Mesenteric fat pad (tissue), 1 donor: ENCODE data around the gene CD93. TPM values are rescaled to one million over a fixed set of nuclear protein-coding genes. Genes with fewer than 3 reads are reported as not detected.

Experiments
- DNase-seq: peaks from one replicate; pipeline ENCODE4 v3.0.0-alpha.2; 2020; ENCODE audit warnings: low spot score
- total RNA-seq: library from RNA; stranded (reverse); fragmentation: NEBNext Ultra II Directional; extraction: Animal tissue kit (Norgen Biotek cat#: 25700); gene quantifications from one replicate; pipeline ENCODE4 v1.2.1, GENCODE V29; 2021
- donor health status: DM: yes; HTN: yes; CAD: no.

The CD93 gene
- total RNA-seq, 1 donor from 2014 or later = 105 TPM

DNA sequence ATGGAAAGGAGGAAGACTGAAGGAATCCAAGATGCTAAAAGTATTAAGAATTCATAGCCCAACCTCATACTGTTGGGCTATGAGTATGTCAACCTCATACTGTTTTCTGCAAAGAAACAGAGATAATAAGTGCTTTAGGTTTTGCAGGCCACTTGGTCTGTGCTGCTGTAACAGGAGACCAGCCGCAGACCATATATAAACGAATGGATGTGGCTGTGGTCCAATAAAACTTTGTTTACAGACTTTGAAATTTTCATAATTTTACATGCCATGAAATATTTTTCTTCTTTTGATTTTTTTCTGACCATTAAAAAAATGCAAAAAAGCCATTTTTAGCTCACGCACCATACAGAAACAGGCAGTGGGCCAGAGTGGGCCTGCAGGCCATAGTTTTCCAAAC lies 23.0 kb downstream of the CD93 start:
- no peak for DNase-seq

DNA sequence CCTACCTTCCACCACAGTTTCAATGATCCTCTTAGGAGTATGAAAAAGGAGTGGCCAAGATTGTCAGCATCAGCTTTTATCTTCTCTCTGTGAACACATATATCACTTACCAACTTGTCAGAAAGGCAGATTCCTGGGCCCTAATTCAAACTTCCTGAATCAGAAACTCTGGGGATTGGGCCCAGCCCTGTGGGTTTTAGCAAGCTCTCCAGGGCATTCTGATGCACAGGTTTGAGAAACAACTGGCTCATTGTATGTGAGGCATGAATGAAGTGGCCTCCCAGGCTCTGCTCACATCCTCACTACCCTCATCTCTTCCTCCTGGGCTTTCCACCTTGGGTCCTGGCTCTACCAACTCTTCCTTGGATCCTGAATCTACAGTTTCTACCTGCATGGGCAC lies 23.5 kb downstream of the CD93 start:
- no peak for DNase-seq

DNA sequence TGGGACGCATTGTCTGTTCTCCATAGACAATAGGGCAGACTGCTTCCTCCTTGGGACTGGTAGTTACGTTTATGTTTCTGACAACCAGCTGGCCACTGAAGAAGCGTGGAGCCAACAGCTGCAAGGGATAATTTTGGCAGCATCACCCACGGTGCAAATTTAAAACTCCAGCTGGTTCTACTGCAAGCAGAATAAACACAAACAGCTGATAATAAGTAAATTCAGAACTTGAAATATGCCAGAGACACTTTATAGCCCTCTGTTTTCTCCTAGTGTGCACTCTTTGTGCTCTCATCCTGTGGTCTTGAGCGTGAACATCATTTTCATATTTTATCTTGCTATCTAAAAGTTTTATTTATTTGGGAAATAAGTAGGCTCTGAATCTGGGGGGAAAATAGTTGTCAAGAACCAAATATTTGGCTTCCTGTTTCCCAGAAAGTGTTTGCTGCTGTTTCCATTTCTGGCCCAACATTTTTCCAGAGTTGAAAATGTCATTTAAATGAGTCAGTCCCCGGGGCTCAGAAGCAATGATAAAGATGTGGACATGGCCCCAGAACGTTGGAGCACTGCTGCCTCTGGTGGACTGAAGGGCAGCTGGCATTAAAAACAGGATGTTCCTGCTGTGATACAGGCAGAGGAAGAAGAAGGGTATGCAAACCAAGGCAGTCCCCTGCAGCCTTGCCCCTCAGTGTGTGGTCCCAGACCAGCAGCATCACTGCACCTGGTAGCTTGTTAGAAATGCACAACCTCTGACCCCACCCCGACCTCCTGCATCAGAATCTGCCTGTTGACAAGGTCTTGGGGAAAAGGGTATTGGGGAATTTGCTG lies 24.2 kb downstream of the CD93 start:
- no peak for DNase-seq

DNA sequence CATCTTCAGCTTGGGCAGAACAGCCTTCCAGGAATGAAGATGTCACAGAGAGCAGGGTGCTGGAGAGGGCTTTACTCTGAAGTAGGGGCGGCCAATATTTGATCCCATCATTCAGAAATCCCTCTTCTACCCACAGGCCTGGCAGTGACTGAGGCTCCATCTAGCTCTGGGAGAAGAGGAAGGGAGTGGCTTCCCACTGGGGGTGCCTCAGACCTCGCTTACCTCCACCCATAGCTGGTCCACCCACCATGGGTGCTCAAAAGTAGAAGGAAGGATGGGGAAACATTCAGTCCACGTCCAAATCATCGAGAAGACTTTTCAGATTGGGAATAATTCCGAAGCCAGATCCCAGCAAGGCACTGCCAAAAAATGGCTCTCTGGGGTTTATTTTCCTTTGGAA lies 24.9 kb downstream of the CD93 start:
- DNase-seq = no peak

DNA sequence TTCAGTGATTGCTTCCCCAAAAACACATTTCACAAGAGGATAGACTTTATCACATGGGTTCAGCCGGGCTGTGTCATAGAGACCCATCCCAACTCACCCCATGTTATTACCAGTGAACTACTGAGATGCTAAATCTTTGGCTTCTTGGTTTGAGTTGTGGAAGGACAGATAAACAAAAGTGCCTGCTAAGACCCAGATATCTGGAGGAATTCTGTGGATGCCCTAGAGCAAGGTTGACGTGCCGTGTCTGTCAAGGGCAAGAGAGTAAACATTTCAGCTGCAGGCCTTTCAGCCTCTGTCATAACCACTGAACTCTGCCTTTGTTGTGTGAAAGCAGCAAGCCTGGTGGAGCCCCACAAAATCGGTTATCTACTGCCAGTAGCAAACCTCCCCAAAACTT lies 25.5 kb downstream of the CD93 start:
- no peak for DNase-seq

DNA sequence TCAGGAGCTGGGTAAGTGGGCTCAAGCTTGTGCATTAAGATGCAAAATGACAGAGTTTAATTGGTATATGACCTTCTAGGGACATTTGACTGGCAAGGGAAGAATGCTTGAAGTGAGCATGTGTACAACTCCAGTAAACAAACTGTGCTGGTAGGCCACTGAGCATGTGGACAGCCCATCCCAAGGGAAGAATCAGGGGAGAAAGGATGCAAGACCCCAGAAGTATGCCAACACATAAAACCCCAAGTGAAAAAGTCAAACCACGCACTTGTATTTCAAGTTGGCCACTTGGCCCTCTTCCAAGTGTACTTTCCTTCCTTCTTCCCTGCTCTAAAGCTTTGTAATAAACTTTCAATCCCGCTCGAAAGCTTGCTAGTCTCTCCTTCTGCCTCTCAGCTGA lies 26.3 kb downstream of the CD93 start:
- no peak for DNase-seq

DNA sequence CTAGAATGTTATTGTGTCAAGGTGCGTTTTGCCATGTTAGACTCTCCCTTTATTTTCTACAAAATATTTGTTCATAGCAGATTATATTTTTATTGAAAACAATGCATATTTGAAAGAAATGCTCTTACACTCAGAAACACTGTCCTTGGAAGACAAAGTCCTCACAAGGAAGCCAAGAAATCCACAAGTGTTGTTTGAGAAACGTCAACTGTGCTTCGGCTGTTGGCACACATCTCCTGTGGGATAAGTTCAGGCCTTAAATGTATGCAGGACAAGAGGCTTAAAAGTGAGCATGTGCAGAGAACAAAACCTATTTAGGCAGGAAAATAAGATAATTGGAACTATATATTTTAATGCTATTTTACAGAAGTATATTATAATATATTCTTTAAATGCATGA lies 27.1 kb downstream of the CD93 start:
- no peak for DNase-seq

DNA sequence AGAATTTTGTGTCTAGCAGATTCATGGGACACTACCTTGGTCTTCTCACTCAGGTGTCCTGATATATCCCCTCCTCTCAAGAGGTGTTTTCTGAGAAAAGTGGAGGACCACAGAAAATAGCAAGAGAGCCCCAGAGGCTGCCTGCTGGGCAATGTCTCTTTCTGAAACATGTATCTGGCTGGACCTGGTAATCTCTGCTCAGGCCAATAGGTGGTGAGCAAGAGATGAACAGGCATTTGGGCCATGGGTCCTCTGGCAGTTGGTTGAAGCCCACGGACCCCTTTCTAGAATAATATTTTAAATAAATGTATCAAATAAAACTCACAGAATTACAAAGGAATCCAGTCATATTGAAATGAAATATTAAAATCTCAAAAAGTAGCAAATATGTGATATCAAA lies 27.9 kb downstream of the CD93 start:
- no peak for DNase-seq

DNA sequence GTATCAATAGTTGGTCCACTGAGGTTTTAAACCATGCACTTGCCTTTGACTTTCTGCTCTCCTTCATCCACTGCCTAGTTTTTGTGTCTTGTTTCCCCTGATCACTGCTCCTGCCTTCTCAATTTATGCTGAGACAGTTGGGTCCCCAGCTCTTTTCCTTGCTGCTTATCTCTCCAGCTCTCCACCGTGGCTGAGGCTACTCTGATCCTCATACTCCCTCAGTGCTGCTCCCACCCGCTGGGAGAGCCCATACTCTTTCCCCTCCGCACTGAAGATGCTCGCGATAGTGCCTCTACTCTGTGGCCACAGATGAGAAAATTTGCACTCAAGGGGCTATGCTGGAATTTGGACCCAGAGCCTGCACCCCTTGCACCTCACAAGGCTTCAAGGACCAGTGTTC lies 33.2 kb downstream of the CD93 start:
- DNase-seq = no peak

DNA sequence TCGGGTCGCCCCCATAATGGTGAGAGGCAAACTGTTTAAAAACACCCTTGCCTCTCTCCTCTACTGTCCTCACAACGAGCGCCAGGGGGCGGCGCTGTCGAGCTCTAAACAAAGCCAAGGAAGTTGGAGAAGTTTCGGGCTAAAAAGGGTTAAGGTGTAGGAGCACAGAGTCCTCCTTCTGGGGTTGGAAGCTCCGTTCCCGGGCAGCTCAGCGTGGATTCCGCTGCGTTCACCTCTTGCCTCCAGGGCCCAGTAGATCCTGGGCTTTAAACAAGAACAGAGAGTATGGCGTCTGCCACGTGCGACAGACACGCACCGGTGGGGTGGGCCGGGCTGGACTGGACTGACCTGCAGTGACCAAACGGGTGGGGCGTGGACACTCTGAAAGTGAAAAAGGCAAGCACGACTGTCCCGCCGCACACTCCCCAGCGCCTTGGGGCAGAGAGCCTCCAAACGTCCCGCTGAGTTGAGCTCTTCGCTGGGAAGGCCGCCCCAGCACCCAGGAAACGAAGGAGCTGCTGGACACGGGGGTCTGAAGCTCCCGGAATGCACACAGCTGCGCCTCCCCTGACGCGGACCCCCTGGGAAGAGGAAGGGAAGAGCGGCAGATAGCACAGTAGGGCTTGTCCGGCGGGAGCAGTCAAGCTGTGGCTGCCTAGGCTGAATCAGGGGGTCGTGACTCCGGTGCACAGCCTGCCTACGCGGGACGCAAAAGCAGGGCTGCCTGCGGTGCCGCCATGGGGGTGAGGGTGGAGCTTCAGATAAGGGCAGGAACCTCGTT lies 35.1 kb downstream of the CD93 start:
- peak; percentile 93 for DNase-seq

DNA sequence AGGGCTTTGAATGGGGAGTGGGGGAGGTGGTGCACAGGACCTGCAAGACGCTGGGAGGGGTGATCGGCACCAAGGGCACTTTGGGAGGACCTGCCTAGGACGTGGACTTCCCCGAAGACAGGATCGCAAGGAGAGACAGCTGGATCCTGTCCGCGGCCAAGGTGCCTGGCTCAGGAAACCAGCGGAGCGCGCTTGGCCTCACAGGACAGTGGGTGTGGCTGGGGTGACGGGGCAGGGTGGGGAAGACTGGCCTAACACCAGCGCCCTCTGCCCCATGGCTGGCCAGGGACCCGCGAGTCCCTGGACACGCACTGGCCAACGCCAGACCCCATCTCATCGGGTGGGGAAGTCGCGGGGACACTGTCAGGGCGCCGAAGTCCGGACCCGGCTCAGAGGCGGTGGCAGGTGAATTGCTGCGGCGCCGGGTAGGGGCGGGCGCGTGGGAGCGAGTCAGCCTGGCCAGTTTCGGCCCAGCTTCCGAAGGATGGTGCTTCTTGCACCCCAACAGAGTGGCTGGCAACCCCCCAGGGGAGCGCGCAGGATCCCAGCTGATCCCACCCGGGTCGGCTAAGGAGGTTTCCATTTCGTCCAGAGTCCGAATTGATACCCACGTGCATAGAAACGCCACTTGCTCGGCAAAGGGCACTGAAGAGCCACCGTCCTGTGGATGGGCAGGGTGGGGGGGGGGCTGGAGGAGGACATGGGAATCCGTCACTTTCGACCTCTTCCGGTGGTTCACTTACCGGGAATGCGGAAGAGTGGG lies 35.9 kb downstream of the CD93 start:
- DNase-seq = peak; percentile 94

DNA sequence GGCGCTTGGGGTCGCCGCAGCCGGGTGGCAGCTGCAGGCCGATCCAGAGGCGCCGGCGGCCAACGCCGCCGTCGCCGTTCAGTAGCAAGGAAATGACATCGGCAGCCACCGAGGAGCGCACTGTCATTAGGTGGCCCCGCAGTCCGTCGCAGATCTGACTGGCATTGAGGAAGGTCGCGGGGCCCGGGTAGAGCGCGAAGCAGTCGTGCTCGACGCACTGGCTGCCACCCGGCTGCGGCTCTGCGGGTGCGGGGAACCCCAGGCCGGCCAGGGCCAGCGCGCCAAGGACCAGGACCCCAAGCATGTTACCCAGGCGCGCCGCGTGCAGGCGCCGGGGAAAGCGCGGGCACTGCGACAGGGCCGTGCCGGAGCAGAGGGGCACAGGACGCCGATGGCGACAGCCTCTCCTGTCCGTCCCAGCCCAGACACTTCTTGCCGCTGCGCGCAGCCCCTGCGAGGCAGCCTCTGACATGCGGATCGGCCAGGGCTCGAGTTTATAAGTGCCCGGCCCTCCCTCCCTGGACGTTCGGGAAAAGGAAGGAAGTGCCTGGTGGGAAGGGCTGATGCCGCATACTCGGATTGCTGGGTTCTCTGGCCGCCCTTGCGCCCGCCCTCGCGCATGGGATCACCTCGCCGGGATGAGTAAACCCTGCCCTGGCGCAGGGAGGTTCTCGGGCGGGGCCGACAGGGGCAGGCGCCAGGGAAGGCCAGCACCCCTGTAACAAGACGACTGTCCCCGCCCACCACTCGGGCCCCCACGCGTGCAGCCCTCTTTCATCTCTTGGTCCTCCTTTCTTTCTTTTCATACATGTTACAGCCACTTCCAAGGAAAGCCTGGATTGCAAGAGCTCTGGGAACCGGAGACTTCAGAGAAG lies 36.7 kb downstream of the CD93 start, which contains the start of gene THBD:
THBD (minus strand) TSS at position 472 of the 875 bp plus-strand sequence; CDS start at position 304, 168 bp downstream.
- DNase-seq = peak; percentile 95

DNA sequence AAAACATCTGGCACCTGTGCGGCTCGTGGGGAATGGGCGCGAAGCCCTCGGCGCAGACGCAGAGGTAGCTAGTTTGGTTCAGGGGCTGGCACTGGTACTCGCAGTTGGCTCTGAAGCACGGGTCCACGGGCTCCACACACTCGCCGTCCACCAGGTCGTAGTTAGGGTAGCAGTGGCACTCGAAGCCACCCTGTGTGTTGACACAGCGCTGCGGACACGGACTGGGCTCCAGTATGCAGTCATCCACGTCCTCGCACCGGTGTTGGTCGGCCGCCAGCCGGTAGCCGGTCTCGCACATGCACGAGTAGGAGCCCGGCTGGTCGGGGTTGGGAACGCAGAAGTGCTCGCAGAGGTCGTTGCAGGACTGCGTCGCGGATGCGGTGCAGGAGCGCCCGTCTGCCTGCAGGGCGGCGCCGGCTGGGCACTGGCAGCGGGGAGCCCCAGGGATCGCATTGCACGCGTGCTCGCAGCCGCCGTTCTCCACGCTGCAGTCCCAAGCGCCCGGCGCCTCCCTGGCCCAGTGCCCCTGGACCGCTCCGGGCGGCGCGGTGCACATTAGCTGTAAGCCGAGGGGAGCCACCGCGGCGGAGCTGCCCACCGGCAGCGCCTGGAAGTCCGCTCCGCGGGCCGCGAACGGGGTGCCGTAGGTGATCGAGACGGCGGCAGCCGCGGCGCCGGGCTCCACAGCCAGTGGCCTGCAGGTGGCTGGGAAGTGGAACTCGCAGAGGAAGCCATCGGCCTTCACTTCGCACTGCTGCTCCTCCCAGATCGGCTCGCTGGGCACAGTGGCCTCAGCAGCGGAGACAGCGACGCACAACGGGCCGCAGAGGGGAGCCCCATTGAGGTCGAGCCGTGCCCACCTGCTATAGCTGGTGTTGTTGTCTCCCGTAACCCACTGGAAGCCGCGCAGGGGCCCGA lies 37.6 kb downstream of the CD93 start:
- DNase-seq = peak; percentile 93

DNA sequence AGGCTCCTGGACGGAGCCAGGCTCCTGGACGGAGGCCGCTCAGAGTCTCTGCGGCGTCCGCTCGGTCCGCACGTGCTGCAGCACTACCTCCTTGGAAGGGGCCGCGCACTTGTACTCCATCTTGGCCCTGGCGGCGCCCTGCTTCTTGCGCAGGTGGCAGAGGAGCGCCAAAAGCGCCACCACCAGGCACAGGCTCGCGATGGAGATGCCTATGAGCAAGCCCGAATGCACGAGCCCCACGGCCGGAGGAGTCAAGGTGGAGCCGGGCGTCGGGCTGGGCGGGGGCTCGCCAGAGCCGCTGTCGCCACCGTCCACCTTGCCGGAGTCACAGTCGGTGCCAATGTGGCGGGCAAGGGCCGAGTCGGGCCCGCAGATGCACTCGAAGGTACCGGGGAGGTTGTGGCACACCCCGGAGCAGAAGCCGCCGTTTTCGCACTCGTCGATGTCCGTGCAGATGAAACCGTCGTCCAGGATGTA lies 38.3 kb downstream of the CD93 start:
- DNase-seq = no peak

DNA sequence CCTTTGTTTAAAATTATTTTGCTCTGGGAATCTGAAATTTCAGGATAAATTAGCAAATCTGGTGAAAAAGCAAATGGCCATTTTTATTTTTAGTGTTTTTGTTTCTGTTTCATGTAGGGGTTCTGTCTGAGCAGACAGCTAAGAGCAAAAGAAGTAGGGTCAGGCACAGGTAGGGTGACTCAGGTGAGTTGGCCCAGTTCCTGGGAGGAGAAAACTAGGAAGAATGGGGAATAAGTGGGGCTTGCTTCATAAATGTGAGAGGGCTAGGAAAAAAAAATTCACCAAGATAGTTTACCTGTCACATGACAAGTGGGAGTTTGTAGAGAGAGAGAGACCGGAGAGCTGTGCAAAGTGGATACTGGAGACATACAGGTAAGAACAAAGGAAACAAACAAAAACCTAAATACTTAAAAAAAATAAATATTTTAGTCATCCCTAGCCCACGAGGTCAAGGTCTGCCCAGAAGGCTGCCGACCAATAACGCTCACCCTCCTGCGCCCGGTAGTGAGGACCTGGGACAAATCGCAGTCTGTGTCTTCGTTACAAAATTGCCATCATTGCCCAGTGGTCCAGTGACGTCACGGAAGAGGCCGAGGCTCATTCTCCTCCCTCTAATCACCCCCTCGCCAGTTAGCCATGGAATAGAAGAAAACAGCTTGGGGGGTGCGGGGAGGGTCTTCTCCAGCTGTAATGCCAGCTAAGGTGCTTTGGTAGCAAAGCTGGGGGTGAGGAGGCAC lies 39.0 kb downstream of the CD93 start:
- DNase-seq = no peak

DNA sequence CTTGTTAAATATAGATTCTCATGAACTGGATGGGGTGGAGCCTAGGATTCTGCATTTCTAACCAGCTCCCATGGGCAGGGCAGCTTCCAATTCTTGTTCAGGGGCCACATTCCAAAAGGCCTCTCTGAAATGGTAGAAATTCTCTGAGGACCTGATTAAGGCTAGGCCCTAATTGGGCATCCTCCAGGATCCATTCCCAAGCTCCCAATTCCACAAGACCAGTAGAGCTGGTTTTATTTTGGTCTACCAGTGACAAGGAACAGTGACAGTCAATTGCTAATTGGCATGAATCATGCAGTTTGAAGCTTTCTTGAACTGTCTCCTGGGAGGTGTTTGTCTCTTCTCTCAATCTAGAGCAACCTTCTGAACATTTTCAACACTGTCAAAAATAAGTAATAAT lies 39.7 kb downstream of the CD93 start:
- DNase-seq = no peak

DNA sequence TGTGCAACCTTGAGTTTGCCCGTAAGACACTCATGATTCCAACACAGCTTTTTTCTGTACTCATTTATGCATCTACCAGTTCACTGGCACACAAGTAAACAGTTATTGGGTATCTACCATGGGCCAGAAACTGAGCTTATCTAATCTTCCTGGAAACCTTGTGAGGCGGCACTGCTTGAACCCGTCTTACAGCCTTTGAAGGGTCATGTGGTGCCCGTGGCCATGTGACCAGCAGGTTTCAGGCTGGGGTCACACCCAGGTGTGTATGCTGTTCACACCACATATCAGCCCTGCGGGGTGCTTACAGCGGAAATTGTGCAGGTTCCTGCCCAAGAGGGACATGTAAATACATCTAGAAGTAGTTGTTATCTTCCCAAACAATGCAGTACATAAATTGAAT lies 42.7 kb downstream of the CD93 start:
- DNase-seq = no peak

DNA sequence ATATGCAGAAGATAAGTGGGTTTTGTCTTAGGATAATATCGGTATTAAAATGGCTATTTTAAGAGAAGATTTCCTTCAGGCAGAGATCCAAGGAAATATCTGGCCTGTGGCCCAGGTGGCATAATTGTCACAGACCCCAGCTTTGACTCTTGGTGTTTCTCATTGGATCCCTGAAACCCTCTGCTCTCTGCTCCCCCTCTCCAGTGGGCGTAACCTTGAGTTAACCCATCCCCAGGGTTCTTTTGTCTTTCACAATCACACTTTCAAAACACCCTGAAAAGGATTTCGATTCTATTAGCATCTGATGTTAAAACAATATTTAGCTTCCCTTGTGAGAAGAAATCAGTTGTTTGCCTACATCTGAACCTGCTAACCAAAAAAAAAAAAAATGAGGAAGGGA lies 43.9 kb downstream of the CD93 start:
- no peak for DNase-seq
